ENCODE results near the gene FMNL3. TPM values are rescaled to one million over a fixed set of nuclear protein-coding genes. Genes with fewer than 3 reads are reported as not detected.

FMNL3 gene
- total RNA-seq, 1 experiment from 2014 or later: 0.58 TPM

GRCh38 chr12:49635656-49636055 is 71.5 kb downstream of the FMNL3 start:
- BruUV-seq (replicated peaks): no TSS peak
- POLR2A ChIA-PET: interaction anchor here (1.2 to 1.9 kb wide), 3 partner anchors 8 to 106 kb away, joined by 3 to 5 read pairs (median 5); partner anchors contain the start of gene TMBIM6
- intact Hi-C loops (cut with micrococcal nuclease): loop anchor here (2.0 kb wide), 2 partner anchors 71 to 143 kb away; partner anchors contain the start of gene FMNL3

GRCh38 chr12:49635036-49635435 is 72.2 kb downstream of the FMNL3 start:
- Mint-ChIP-seq H3K27ac (ENCODE audit: low read depth, unreplicated experiment) (no peak overlapping the region), H3K4me1 (ENCODE audit: insufficient read depth, unreplicated experiment) (no peaks in the 10 kb centered on the region), H3K9me3 (ENCODE audit: unreplicated experiment) (no peaks in the 10 kb centered on the region), H3K4me3 (ENCODE audit: unreplicated experiment) (no peak overlapping the region), H3K36me3 (ENCODE audit: insufficient read depth, unreplicated experiment) (peaks cover 16% of the 10 kb centered on the region), H3K27me3 (ENCODE audit: insufficient read depth, unreplicated experiment) (no peaks in the 10 kb centered on the region)
- no TSS peak for BruUV-seq (replicated peaks)
- DNase-seq (ENCODE audit: unreplicated experiment): no peak
- ChIA-PET POLR2A (interaction anchor here (1.2 to 1.9 kb wide), 2 partner anchors 9 to 106 kb away, joined by 3 to 5 read pairs; partner anchors contain the start of gene TMBIM6), CTCF (interaction anchor here (1.3 to 1.7 kb wide), 5 partner anchors 9 to 106 kb away, joined by 3 to 7 read pairs (median 5); partner anchors contain the start of gene TMBIM6)
- intact Hi-C loops (cut with micrococcal nuclease): no loop called here
- no peak for TF ChIP-seq CTCF (IDR thresholded peaks at IDR 0.05; ENCODE audit: unreplicated experiment)

More at GRCh38 chr12:49635656-49636055, 71.5 kb downstream of the FMNL3 start:
- Mint-ChIP-seq H3K9me3 (ENCODE audit: unreplicated experiment) (no peaks in the 10 kb centered on the region), H3K27ac (ENCODE audit: low read depth, unreplicated experiment) (no peak overlapping the region), H3K4me1 (ENCODE audit: insufficient read depth, unreplicated experiment) (no peaks in the 10 kb centered on the region), H3K4me3 (ENCODE audit: unreplicated experiment) (no peak overlapping the region), H3K27me3 (ENCODE audit: insufficient read depth, unreplicated experiment) (no peaks in the 10 kb centered on the region), H3K36me3 (ENCODE audit: insufficient read depth, unreplicated experiment) (peaks cover 16% of the 10 kb centered on the region)
- no peak for DNase-seq (ENCODE audit: unreplicated experiment)
- CTCF ChIA-PET: interaction anchor here (1.0 to 1.7 kb wide), 12 partner anchors 8 to 142 kb away, joined by 3 to 7 read pairs (median 4); partner anchors contain the start of gene TMBIM6
- TF ChIP-seq CTCF (IDR thresholded peaks at IDR 0.05; ENCODE audit: unreplicated experiment): no peak

GRCh38 chr12:49633703-49634345 is 73.4 kb downstream of the FMNL3 start:
- Mint-ChIP-seq H3K9me3 (ENCODE audit: unreplicated experiment) (no peaks in the 10 kb centered on the region), H3K27me3 (ENCODE audit: insufficient read depth, unreplicated experiment) (no peaks in the 10 kb centered on the region), H3K4me1 (ENCODE audit: insufficient read depth, unreplicated experiment) (no peaks in the 10 kb centered on the region), H3K27ac (ENCODE audit: low read depth, unreplicated experiment) (no peak overlapping the region), H3K4me3 (ENCODE audit: unreplicated experiment) (no peak overlapping the region), H3K36me3 (ENCODE audit: insufficient read depth, unreplicated experiment) (peaks cover 16% of the 10 kb centered on the region)
- POLR2A ChIA-PET: interaction anchor here (1.1 kb wide), 1 partner anchor 108 kb away, joined by 3 read pairs; the partner anchor contains the start of gene TMBIM6
- CTCF ChIA-PET: interaction anchor here (0.6 to 1.0 kb wide), 2 partner anchors 10 to 216 kb away, joined by 3 to 6 read pairs; no protein-coding TSS in a partner anchor
- TF ChIP-seq CTCF (IDR thresholded peaks at IDR 0.05; ENCODE audit: unreplicated experiment): no peak
- intact Hi-C loops (cut with micrococcal nuclease): no loop called here
- no peak for DNase-seq (ENCODE audit: unreplicated experiment)
- TSS peak; percentile 13 for BruUV-seq (replicated peaks)

- ChIA-PET POLR2A (interaction anchor here (1.1 kb wide), 1 partner anchor 108 kb away, joined by 3 read pairs; the partner anchor contains the start of gene TMBIM6), CTCF (interaction anchor here (0.6 to 1.5 kb wide), 4 partner anchors 8 to 215 kb away, joined by 3 to 6 read pairs (median 3); no protein-coding TSS in a partner anchor)
- intact Hi-C loops (cut with micrococcal nuclease): no loop called here
- no peak for TF ChIP-seq CTCF (IDR thresholded peaks at IDR 0.05; ENCODE audit: unreplicated experiment)
- H3K4me3 Mint-ChIP-seq (ENCODE audit: unreplicated experiment): no peak overlapping the region
- no peak overlapping the region for H3K27ac Mint-ChIP-seq (ENCODE audit: low read depth, unreplicated experiment)
- no peak for DNase-seq (ENCODE audit: unreplicated experiment)
- H3K9me3 Mint-ChIP-seq (ENCODE audit: unreplicated experiment): no peaks in the 10 kb centered on the region
- H3K4me1 Mint-ChIP-seq (ENCODE audit: insufficient read depth, unreplicated experiment): no peaks in the 10 kb centered on the region
- no TSS peak for BruUV-seq (replicated peaks)
- no peaks in the 10 kb centered on the region for H3K27me3 Mint-ChIP-seq (ENCODE audit: insufficient read depth, unreplicated experiment)
- H3K36me3 Mint-ChIP-seq (ENCODE audit: insufficient read depth, unreplicated experiment): peaks cover 16% of the 10 kb centered on the region
Observed at GRCh38 chr12:49632986-49633702, 74.1 kb downstream of the FMNL3 start.

All from MCF 10A (cell line).